Erythroblast (primary cell): ENCODE results near the gene MROH2A.
"Not testable (repeated sequence)": the region's sequence is repeated elsewhere in the genome, so short reads cannot be mapped to it uniquely, and the experiment has no call there.

Experiments used
- GATA1 ChIP-seq: IDR thresholded peaks from 2 replicates; pipeline ENCODE4 v1.6.1; 2011; ENCODE audit warnings: low read depth, mild to moderate bottlenecking, control low read depth, low read length, moderate library complexity
- POLR2A ChIP-seq: IDR thresholded peaks from 2 replicates; pipeline ENCODE4 v1.6.1; 2011; ENCODE audit warnings: mild to moderate bottlenecking, low read length

DNA sequence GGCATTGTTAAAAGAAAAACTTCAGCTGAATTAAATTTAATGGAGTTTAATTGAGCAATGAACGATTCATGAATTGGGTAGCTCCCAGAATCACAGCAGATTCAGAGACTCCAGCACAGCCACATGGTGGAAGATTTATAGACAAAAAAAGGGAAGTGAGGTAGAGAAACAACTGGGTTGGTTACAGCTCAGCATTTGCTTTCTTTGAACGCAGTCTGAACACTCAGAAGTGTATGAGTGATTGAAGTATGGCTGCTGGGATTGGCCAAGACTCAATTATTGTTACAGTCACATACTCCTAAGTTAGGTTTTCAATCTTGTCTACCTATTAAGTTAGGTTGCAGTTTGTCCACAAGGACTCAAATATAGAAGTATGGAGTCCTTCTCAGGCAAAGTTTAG lies 94.0 kb downstream of the MROH2A start:
- TF ChIP-seq POLR2A, GATA1: not testable (repeated sequence)
